Adrenal gland (tissue), 5 donors: ENCODE data around the gene TLE7.

Source experiments
- CTCF ChIP-seq, 6 experiments: fragments of 450-650 bp in 4 of 6; fragments of 200-600 bp in 2 of 6; sonication (generic) in 1 of 6; IDR thresholded peaks; 1 replicate in 5 of 6; 2 replicates in 1 of 6; pipeline versions ENCODE4 v1.5.1 to v1.8.0; 2016 to 2021; ENCODE audit warnings: antibody characterized with exemption in 6 of 6, mild to moderate bottlenecking in 2 of 6, moderate library complexity in 1 of 6
- POLR2A ChIP-seq, 2 donors: fragments of 450-650 bp; IDR thresholded peaks; one replicate each; pipeline ENCODE4 v1.6.1; 2017; ENCODE audit warnings: antibody characterized with exemption in 2 of 2, mild to moderate bottlenecking in 2 of 2, moderate library complexity in 1 of 2
- donor health status: DM: no; HTN: no; CAD: no.

- TF ChIP-seq POLR2A (IDR thresholded peaks at IDR 0.05), result no peak
- TF ChIP-seq CTCF (IDR thresholded peaks at IDR 0.05), result no peak
Measured at GRCh38 chr16:71423016-71423415, 18.8 kb downstream of the TLE7 start.
